Measurements from ENCODE around the gene RANBP9. TPM values are rescaled to one million over a fixed set of nuclear protein-coding genes. Genes with fewer than 3 reads are reported as not detected.

Gene RANBP9
- total and polyA plus RNA-seq, 2 donors (not counting 3 experiments of a cell fraction or from before 2014, with no cell fraction given) = 15.1 to 40.2 TPM

- no peaks in the 10 kb centered on the region for H3K9me1 ChIP-seq (replicated peaks; ENCODE audit: control insufficient read depth, extremely low read depth, insufficient read depth, low read length)
- dilution Hi-C loops (cut with MboI; ENCODE audit: extremely low pct_ligation_motif_present, low sequenced_read_pairs) (no loop called here), intact Hi-C loops (cut with micrococcal nuclease) (no loop called here)
- H4K20me1 ChIP-seq (replicated peaks; ENCODE audit: control insufficient read depth, extremely low read depth, insufficient read depth, low read length) = peaks cover 11% of the 10 kb centered on the region
- no peak overlapping the region for H3K9ac ChIP-seq (replicated peaks; ENCODE audit: extremely low read depth, insufficient read depth, low read length)
- no TSS peak for BruUV-seq (replicated peaks)
- no peak for DNase-seq (ENCODE audit: low read depth, low spot score)
- H3K27me3 ChIP-seq (ENCODE audit: control insufficient read depth in 2 of 2, insufficient read depth in 2 of 2, low read length in 2 of 2) = no peaks in the 10 kb centered on the region
- TF ChIP-seq JUN (IDR thresholded peaks at IDR 0.05; ENCODE audit: borderline replicate concordance, insufficient read depth, insufficient read length, low read depth) (no peak), CTCF (IDR thresholded peaks at IDR 0.05; ENCODE audit: extremely low read depth in 1 of 2, insufficient read depth in 1 of 2, low read depth in 1 of 2, low read length in 2 of 2) (no peak), EZH2 (IDR thresholded peaks at IDR 0.05; ENCODE audit: borderline replicate concordance, low read depth, low read length, severe bottlenecking) (no peak), MAX (IDR thresholded peaks at IDR 0.05; ENCODE audit: insufficient read depth, insufficient read length) (no peak), MYC (IDR thresholded peaks at IDR 0.05; ENCODE audit: low read depth, low read length) (no peak), GATA2 (IDR thresholded peaks at IDR 0.05; ENCODE audit: insufficient read depth, insufficient read length, low read depth, low read length) (no peak), POLR2AphosphoS5 (IDR thresholded peaks at IDR 0.05; ENCODE audit: insufficient read depth, low read depth, low read length) (no peak), FOS (IDR thresholded peaks at IDR 0.05; ENCODE audit: borderline replicate concordance, insufficient read depth, low read length) (no peak), POLR2A (IDR thresholded peaks at IDR 0.05; ENCODE audit: low read depth, low read length) (no peak)
- POLR2A ChIA-PET = no interaction called here
- H3K36me3 ChIP-seq (ENCODE audit: control insufficient read depth in 2 of 2, extremely low read depth in 1 of 2, insufficient read depth in 2 of 2, low read length in 2 of 2) = no peaks in the 10 kb centered on the region
- no peak overlapping the region for H3K4me2 ChIP-seq (ENCODE audit: insufficient read depth, low read length)
- no peaks in the 10 kb centered on the region for H3K9me3 ChIP-seq (replicated peaks; ENCODE audit: control insufficient read depth, insufficient read depth, low read length)
- no peak overlapping the region for H2AFZ ChIP-seq (ENCODE audit: low read depth, low read length)
- H3K4me1 ChIP-seq (ENCODE audit: control insufficient read depth, extremely low read depth, insufficient read depth, low read length) = no peaks in the 10 kb centered on the region
- H3K4me3 ChIP-seq (replicated peaks in 1 of 3; ENCODE audit: insufficient read depth in 1 of 3, low read depth in 1 of 3, low read length in 3 of 3) = no peak overlapping the region
- H3K27ac ChIP-seq (ENCODE audit: insufficient read depth, low read depth, low read length) = no peak overlapping the region
- CTCF ChIA-PET = interaction anchor here (0.9 to 2.2 kb wide), 4 partner anchors 9 to 57 kb away, joined by 3 to 5 read pairs (median 4); partner anchors contain the start of gene NOL7
- H3K79me2 ChIP-seq (ENCODE audit: control insufficient read depth, insufficient read depth, low read length) = peaks cover 87% of the 10 kb centered on the region
- FAIRE-seq = no peak
Measured at GRCh38 chr6:13671548-13672127, 40.0 kb downstream of the RANBP9 start.

All from endothelial cell of umbilical vein (primary cell).